NCI-H345 (cell line): ENCODE measurements around the gene YES1.
A peak's percentile ranks its signal among the peaks of the same experiment; 100 is the strongest.
"Not testable (repeated sequence)": the region's sequence is repeated elsewhere in the genome, so short reads cannot be mapped to it uniquely, and the experiment has no call there.

Experiments
- DNase-seq: peaks from one replicate; lab custom pipeline; 2025; lab: John Stamatoyannopoulos, UW

Gene YES1

GRCh38 chr18:820591-821165 is 8.6 kb upstream of the YES1 start:
- DNase-seq = no peak

- DNase-seq = no peak
These were observed 4.8 kb upstream of the YES1 start for GRCh38 chr18:816869-817268.

GRCh38 chr18:816088-816653 is 4.1 kb upstream of the YES1 start:
- no peak for DNase-seq

- DNase-seq = no peak
These were observed 3.3 kb upstream of the YES1 start for GRCh38 chr18:815353-815752.

- no peak for DNase-seq
These were observed 2.5 kb upstream of the YES1 start for GRCh38 chr18:814300-815084.

GRCh38 chr18:813172-814071 is 1.4 kb upstream of the YES1 start:
- no peak for DNase-seq

GRCh38 chr18:812376-813171 is 532 bp upstream of the YES1 start:
- peak; percentile 86 for DNase-seq

GRCh38 chr18:811182-811891 is 705 bp downstream of the YES1 start:
- DNase-seq = no peak

- DNase-seq = no peak
These were observed 1.9 kb downstream of the YES1 start for GRCh38 chr18:809985-810642.

GRCh38 chr18:809228-809627 is 2.8 kb downstream of the YES1 start:
- not testable (repeated sequence) for DNase-seq

- DNase-seq = no peak
These were observed 3.5 kb downstream of the YES1 start for GRCh38 chr18:808502-808901.

- no peak for DNase-seq
These were observed 4.0 kb downstream of the YES1 start for GRCh38 chr18:808086-808485.

- DNase-seq = no peak
These were observed 6.3 kb downstream of the YES1 start for GRCh38 chr18:805755-806110.

- no peak for DNase-seq
These were observed 6.9 kb downstream of the YES1 start for GRCh38 chr18:805008-805754.

GRCh38 chr18:801137-801536 is 10.9 kb downstream of the YES1 start:
- DNase-seq = no peak

GRCh38 chr18:799943-800342 is 12.1 kb downstream of the YES1 start:
- DNase-seq = no peak

- not testable (repeated sequence) for DNase-seq
These were observed 16.7 kb downstream of the YES1 start for GRCh38 chr18:795383-795782.

GRCh38 chr18:789397-789796 is 22.6 kb downstream of the YES1 start:
- DNase-seq = no peak

- no peak for DNase-seq
These were observed 26.8 kb downstream of the YES1 start for GRCh38 chr18:785242-785641.
